HG02973 (cell line): ENCODE results near the gene GOLPH3.
"Not testable (repeated sequence)": the region's sequence is repeated elsewhere in the genome, so short reads cannot be mapped to it uniquely, and the experiment has no call there.

Experiments used
- ATAC-seq: cut with Tn5 transposase; IDR thresholded peaks from one replicate; pipeline ENCODE4 v1.9.1; 2021; ENCODE audit warnings: moderate library complexity; ENCODE audit not compliant: unreplicated experiment

Gene GOLPH3

DNA sequence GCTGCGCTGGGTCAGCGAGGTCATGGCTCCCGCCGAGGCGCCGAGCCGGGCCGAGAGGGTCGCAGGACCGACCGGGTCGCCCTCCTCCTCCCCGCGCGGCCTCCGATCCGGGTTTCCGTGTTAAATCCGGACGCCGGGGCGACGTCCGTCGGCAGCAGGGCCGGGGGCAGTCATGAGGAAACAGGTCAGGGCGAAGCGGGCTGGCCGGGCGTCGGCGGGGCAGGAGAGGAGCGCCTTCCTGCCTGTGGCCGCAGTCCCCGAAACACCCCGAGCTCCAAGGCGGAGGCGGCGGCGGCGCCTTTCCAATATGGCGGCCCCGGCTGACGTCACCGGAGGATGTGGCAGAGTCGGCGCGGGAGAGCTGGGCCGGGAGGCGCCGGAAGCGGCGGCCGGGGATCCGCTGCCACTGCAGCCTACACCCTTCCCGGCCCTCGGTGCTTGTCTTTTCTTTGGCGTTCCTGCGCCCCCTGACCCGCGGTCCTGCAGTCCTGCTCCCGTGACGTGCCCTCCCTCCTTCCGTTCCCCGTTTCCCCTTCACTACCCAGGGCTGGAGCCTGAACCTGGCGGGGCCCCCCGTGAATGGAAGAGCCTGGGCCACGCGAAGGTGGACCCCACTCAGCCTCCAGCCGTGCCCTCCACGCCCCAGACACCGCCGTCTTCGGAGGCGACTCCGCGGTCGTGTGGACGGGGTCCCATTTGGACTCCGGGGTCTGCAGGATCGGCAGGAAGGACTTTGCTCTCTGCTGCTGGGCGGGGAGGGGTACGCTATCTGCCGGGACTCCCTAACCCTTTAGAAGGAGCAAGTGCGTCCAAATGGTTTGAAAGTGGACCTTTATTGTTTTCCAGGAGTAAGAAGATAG lies at the start of gene GOLPH3:
Gene GOLPH3 (minus strand): TSS at position 309 of the 860 bp plus-strand sequence. CDS start 285 bp downstream, at position 24.
- ATAC-seq, result peak; percentile 82

DNA sequence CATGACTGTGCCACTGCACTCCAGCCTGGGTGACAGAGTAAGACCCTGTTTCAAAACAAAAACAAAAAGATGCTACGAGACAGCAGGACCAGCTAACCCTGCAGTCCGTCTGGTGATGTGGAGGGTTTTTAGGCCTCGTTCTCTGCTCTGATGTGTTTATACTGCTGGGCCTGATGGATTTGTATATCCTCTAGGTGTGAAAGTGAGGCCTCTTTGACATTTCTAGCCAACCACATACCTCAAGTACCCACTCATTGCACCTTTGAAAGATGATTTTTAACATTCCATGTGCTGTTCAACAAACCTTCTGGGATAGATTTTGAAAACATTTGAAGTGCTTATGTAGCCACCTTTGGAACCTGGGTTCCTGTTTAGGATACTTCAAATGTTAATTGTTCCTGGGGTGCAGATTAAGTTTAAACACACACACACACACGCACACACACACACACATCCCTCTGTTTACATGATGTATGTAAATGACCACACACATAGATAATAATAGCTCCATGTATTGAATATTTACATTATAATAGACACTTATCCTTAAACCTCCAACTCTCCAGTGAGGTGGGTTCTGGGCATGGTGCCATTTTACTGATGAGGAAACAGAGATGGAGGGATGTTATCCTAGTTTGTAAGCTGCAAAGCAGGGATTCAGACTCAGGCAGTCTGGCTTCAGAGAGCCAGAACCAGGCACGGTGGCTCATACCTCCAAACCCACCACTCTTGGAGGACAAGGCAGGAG lies 48.8 kb upstream of the GOLPH3 start:
- no peak for ATAC-seq

DNA sequence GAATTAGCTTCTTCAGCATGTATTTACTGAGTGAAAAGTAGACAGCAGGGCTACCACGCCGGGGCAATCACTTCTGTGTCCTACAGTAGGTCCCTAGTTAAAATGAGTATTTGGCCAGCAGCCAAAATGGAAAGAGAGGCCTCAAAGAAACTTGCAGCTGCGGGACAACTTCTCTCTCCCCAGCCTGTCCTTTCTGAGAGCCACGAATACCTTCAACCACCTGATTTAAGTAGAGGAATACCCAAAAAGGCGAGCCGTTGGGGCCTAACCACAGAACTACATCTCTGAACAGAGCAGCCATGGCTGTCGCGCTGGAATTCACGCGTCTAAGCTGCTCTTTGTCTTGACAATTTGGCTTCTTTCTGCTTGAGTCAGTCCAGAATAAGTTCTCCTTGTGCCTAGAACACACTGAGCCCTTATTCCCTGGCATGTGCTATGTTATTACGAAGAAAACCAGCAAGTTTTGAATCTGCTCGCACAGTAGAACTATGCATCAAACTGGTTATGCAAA lies 43.8 kb upstream of the GOLPH3 start:
- ATAC-seq, result no peak

DNA sequence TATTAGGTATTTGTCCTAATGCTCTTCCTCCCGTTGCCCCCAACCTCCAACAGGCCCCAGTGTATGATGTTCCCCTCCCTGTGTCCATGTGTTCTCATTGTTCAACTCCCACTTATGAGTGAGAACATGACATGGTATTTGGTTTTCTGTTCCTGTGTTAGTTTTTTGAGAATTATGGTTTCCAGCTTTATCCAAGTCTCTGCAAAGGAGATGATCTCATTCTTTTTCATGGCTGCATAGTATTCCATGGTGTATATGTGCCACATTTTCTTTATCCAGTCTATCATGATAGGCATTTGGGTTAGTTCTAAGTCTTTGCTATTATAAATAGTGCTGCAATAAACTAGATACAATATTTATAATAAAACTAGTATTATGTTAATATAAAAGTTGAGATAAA lies 40.2 kb upstream of the GOLPH3 start:
- ATAC-seq, result not testable (repeated sequence)

DNA sequence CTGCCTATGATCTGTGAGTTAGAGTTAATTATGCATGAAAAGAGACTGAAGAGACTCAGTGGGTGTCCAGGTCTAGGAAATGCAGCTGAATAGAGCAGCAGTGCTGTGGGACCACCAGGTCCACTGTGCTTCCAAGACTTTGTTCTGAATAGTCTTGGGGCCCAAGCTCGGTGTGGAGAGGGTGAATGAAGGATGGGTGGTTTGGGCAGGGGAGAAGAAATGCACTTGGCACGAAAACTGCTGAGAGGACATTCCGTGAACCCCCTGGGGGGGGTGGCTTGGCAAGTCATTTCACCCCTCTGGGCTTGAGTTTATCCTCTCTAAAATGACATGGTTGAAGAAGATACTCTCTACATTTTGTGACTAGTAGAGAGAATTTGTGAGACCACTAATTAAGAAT lies 36.0 kb upstream of the GOLPH3 start:
- no peak for ATAC-seq

DNA sequence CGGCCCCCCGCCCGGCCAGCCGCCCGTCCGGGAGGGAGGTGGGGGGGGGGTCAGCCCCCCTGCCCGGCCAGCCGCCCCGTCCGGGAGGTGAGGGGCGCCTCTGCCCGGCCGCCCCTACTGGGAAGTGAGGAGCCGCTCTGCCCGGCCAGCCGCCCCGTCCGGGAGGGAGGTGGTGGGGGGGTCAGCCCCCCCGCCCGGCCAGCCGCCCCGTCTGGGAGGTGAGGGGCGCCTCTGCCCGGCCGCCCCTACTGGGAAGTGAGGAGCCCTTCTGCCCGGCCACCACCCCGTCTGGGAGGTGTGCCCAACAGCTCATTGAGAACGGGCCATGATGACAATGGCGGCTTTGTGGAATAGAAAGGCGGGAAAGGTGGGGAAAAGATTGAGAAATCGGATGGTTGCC lies 34.7 kb upstream of the GOLPH3 start:
- not testable (repeated sequence) for ATAC-seq

DNA sequence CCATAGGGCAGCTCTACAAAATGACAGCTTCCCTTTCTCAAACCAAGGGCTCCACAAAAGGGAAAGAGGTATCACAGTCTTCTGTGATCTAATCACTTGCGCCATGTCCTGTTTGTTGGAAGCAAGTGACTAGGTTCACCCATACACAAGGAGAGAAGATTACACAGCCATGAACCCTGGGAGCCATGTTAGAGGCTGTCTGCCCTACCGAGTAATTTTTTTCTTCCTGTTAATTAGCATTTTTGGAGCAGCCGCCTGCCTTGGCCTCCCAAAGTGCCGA lies 33.2 kb upstream of the GOLPH3 start:
- no peak for ATAC-seq

DNA sequence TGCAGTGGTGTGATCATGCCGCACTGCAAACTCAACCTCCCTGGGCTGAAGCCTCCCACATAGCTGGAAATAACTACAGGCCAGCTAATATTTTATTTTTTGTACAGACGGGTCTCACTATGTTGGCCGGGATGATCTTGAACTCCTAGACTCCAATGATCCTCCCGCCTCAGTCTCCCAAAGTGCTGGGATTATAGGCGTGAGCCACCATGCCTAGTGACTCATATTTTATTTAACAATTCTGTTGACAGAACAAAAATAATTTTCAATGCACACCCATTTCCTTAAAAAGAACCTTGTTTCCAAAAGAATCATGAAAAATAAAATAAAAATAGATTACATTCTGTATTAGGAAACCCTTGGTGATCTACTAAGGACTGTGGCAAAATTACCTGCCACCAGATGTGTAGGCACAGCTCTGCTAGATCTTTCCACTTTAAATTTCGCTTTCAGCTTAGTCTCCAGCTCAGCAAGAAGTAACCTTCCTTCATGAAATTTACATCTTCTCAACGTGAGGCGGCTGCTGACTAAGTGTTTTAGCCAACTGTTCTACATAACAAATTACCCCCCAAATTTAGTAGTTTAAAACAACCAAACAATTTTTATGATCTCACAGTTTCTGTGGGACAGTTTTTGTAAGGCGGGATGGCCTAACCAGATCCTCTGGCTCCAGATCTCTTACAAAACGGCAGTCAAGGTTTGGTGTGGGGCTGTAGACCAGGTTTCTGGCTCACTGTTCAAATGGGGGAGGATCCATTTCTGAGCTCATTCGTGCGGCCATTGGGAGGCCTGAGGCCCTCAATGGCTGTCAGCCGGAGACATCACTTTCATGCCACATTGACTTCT lies 32.6 kb upstream of the GOLPH3 start:
- no peak for ATAC-seq

DNA sequence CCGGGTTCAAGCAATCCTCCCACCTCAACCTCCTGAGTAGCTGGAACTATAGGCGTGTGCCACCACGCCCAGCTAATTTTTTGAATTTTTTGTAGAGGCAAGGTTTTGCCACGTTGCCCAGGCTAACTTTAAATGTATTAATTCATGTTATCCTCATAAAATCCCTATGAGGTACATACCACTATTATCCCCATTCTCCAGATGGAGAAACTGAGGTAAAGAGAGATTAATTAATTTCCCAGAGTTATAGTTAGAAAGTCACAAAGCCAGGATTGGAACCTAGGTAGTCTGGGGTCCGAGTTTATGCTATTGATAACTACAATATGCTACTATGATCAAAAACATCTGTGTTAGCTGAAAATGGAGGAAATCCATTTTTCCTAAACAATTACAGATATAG lies 31.9 kb upstream of the GOLPH3 start:
- no peak for ATAC-seq

DNA sequence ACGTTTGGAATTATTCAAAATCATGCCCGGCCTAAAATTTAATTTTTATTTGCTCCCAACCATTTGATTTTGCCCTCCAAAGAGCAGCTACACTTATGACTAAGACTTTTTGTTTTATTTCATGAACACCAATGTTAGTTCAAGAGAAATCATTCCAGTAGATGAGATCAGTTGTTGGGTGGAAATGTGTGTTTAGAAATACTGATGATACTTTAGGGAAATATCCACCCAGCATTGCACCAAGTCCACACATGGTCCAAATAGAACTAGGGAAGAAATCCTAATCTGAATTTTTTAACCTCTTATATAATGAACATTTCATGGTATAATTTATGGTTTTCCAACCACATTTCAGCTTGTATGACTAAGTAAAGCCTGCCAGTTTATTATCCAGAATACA lies 28.3 kb upstream of the GOLPH3 start:
- ATAC-seq, result no peak

DNA sequence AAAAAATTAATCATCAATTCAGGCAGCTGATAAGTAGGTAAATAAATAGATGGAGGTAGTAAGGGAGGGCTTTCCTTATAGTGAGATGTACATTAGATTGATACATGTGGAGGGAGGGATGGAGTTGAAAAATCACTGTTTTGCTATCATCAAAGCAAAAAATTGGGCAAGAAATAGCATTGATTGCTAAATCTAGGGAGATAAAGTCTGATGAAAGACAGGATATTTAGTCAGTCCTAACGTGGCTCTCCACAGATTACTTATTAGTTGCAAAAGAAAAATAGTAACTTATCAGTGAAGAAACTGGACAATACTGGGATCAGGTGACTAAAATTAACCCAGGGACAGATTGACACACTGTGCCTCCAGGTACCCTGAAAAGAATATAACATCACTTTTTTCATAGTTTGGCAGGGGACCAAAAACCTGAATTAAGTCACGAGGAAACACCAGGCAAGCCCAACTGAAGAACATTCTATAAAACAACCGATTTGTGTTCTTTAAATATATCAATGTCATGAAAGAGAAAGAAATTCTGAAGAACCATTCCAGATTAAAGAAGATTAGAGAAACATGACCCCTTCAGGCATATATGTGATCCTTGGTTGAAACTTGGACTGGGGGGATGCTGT lies 27.1 kb upstream of the GOLPH3 start:
- ATAC-seq, result no peak

DNA sequence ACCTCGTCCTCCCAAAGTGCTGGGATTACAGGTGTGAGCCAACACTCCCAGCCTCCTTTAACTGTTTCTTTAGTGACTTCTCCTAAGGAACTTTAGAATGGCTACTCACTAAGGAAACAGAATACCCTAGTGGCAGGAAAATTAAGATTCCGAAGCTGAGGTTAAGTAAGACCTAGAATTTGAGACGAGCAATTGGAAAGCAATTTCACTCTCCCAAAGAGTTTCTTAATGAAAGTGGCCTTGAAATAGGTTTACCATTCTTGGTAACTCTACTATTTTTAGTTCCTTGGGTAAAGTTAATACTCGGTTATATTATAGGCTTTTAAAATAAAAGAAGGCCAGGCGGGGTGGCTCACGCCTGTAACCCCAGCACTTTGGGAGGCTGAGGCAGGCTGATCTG lies 22.9 kb upstream of the GOLPH3 start:
- no peak for ATAC-seq

DNA sequence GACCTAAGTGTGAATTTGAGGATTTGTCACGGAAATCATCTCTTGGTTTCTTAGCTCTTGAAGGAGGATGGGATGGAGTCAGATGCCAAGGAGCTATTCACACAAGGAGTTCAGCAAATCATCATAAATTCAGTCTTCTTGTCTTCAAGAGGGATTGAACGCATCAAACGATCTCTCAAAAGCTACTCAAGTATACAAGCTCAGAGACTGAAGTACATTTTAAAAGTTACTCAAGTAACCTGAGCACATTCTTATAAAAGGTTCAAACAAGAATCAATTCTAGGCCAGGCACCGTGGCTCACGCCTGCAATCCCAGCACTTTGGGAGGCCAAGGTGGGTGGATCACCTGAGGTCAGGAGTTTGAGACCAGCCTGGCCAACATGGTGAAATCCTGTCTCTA lies 21.1 kb upstream of the GOLPH3 start:
- no peak for ATAC-seq

DNA sequence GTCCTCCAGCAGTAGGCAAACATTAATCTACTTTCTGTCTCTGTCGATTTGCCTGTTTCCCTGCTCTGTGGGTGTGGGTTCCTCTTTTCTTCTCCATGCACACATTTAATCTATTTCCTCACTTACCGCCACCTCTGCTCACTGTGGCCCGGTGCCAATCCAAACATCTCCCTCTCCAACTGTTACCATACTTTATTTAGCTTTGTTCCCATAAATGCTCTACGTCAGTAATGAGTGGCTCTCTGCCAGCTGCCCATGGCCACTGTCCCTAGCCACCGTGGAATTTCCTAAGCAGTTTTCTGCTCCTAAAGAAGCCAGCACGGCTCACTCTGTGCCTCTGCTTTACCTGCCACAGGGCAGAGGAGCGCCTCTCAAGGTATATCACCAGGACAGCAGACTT lies 19.5 kb upstream of the GOLPH3 start:
- no peak for ATAC-seq

DNA sequence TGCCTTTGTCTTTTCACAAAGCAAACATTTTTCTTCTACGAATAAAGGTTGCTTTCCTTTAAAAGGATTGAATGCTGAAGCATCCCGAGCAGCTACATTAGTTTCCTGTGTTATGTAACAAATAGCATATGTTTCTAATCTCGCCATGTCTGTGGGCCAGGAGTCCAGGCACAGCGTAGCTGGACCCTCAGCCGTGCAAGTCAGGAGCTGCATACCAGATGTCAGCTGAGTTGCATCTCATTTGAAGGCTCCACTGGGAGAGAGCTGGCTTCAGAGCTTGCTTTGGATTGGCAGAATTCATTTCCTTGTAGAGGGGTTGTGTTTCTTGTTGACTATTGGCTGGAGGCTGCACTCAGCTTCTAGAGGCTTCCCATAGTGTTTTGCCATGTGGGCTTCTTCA lies 16.0 kb upstream of the GOLPH3 start:
- ATAC-seq, result no peak

DNA sequence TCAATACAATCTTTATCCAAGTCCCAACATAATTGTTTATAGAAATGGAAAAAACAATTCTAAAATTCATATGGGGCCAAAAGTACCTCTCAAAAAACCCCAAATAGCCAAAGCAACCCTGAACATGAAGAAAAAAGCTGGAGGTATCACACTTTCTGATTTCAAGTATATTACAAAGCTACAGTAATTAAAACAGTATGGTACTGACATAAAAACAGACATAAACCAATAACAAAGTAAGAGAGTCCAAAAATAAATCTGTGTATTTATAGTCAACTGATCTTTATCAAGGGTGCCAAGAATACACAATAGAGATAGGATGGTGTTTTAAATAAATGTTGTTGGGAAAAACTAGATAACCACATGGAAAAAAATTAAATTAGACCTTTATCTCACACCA lies 13.6 kb upstream of the GOLPH3 start:
- no peak for ATAC-seq

DNA sequence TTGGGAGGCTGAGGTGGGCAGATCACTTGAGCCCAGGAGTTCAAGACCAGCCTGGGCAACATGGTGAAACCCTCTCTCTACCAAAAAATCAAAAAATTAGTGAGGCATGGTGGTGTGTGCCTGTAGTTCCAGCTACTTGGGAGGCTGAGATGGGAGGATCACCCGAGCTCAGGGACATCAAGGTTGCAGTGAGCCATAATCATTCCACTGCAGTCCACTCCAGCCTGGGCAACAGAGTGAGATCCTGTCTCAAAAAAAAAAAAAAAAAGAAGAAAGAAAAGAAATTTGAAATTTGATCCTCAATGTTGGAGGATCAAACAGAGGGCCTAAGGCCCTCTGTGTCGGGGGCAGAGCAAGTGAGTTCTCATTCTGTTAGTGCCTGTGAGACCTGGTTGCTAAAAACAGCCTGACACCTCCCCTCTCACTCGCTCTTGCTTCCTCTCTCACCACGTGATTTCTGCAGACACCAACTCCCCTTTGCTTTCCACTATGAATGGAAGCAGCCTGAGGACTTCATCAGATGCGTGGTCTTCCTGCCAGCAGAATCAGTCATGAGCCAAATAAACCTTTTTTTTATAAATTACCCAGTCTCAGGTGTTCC lies 8.4 kb upstream of the GOLPH3 start:
- ATAC-seq, result peak; percentile 63

DNA sequence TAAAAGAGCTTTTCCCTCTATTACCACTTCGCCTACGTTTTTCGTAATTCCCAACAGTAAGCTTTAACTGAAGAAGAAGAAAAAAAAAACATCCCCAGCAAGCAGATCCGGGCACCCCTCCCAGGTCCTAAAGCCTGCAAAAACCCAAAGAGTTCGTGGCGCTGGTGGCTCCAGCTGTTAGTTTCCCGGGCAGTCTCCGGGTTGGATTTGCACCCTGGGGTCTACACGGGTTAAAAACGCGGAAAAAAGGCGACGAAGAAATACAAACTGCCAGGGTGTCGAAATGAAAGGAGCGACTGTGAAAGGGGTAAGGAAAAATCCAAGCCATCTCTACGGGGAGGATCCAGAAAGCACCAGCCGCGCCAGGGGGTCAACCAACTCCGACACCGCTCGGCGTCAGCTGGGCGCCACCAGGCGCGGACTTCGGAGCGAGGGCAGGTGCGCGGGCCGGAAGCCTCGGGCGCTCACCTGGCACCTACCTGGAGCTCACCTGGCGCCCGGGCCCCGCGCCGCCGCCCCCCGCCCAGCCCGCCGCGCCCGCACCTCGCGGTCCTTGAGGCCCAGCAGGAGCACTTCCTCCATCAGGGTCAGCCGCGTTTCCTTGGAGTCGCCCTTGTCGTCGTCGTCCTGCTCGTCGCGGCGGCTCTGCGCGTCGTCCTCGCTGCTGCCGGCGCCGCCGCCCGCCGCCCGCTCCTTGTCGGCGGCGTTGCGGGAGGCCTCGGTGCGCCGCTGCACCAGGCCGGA lies 680 bp downstream of the GOLPH3 start:
- ATAC-seq, result peak; percentile 25

DNA sequence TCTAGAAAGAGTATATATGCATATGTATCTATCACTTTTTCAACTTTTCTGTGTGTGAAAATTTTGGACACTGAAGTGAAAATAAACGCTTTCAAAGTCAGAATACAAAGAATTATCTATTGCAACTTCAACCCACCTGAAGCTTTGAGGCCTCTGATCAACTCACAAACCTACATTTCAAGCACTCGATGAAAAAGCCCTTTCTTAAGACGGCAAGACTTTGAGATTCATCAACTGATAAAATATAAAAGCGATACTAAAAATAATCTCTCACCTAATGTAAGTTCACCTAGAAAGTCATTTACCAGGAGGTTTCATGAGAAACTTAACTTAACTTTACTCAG lies 1.2 kb downstream of the GOLPH3 start:
- ATAC-seq, result no peak
